Loucy (cell line): ENCODE measurements around the gene IFNGR1.

ENCODE experiments used
- H2AFZ ChIP-seq: fragments of 200-600 bp; sonication (generic); 2 replicates; pipeline ENCODE4 v1.6.0; 2016; ENCODE audit warnings: antibody characterized with exemption, mild to moderate bottlenecking, low read length, moderate library complexity
- H3F3A ChIP-seq: fragments of 200-600 bp; 2 replicates; pipeline ENCODE4 v1.6.0; 2016; ENCODE audit warnings: antibody characterized with exemption, low read depth, mild to moderate bottlenecking
- H3K27me3 ChIP-seq: fragments of 200-600 bp; sonication (generic); 2 replicates; pipeline ENCODE4 v1.6.1; 2014; ENCODE audit warnings: low read length, mild to moderate bottlenecking; ENCODE audit not compliant: insufficient read depth, poor library complexity, severe bottlenecking
- H3K36me3 ChIP-seq: fragments of 200-600 bp; sonication (generic); 2 replicates; pipeline ENCODE4 v1.6.1; 2016; ENCODE audit warnings: low read length; ENCODE audit not compliant: insufficient read depth
- H3K4me1 ChIP-seq: fragments of 200-600 bp; sonication (generic); 2 replicates; pipeline ENCODE4 v1.5.1; 2014; ENCODE audit warnings: low read length, mild to moderate bottlenecking; ENCODE audit not compliant: insufficient read depth, poor library complexity, severe bottlenecking
- H3K4me2 ChIP-seq: fragments of 200-600 bp; sonication (generic); 2 replicates; pipeline ENCODE4 v1.6.0; 2014; ENCODE audit warnings: antibody characterized with exemption, low read length, low read depth, mild to moderate bottlenecking; ENCODE audit not compliant: poor library complexity, severe bottlenecking
- H3K4me3 ChIP-seq: fragments of 200-600 bp; sonication (generic); 2 replicates; pipeline ENCODE4 v1.5.1; 2014; ENCODE audit warnings: low read length, mild to moderate bottlenecking, mixed read lengths; ENCODE audit not compliant: poor library complexity, severe bottlenecking
- H3K79me2 ChIP-seq: fragments of 200-600 bp; sonication (generic); 2 replicates; pipeline ENCODE4 v1.6.1; 2014; ENCODE audit warnings: low read length; ENCODE audit not compliant: insufficient read depth
- H3K9ac ChIP-seq: fragments of 200-600 bp; sonication (generic); 2 replicates; pipeline ENCODE4 v1.6.0; 2014; ENCODE audit warnings: mild to moderate bottlenecking, low read depth, low read length, moderate library complexity; ENCODE audit not compliant: poor library complexity, severe bottlenecking
- H3K9me2 ChIP-seq: fragments of 200-600 bp; sonication (generic); replicated peaks from 2 replicates; pipeline ENCODE4 v1.6.1; 2016; ENCODE audit warnings: low read depth, low read length, mixed read lengths
- H3K9me3 ChIP-seq: fragments of 200-600 bp; sonication (generic); 2 replicates; pipeline ENCODE4 v1.6.1; 2014; ENCODE audit warnings: mild to moderate bottlenecking, antibody characterized with exemption, low read length, low read depth; ENCODE audit not compliant: insufficient read depth
- H4K20me1 ChIP-seq: fragments of 200-600 bp; sonication (generic); 2 replicates; pipeline ENCODE4 v1.6.0; 2014; ENCODE audit warnings: antibody characterized with exemption, low read length, mild to moderate bottlenecking; ENCODE audit not compliant: insufficient read depth, poor library complexity, severe bottlenecking
- EZH2phosphoT487 ChIP-seq: fragments of 200-600 bp; IDR thresholded peaks from 2 replicates; pipeline ENCODE4 v1.6.1; 2018; ENCODE audit warnings: antibody characterized with exemption, mild to moderate bottlenecking, moderate library complexity, borderline replicate concordance
- TF ChIP-seq, protein P1 (sequence below): fragments of 200-600 bp; sonication (generic); conservative IDR thresholded peaks from 2 replicates; pipeline ENCODE4 v1.5.1; 2014; ENCODE audit warnings: mild to moderate bottlenecking, antibody characterized with exemption, low read length

IFNGR1 gene

DNA sequence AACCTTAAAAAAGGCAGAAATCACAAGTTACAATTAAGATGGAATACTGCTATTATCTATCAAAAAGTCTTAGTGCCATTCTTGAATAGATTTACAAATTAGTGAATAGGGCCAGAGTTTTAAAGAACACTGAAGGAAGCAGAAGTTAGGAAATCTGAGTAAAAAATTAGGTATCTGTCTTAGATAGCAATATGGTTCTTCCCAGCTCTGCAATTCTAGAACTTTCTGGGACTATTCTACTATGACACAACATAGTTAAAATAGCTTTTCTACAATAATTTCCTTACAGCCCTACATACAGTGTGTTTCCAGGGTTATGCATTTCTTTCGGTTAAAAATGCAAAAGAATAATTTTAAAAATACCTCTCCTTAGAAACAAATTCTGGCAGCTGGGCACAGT, 18.2 kb downstream of the IFNGR1 start:
- no peaks in the 10 kb centered on the region for H3F3A ChIP-seq
- no peaks in the 10 kb centered on the region for H3K9me2 ChIP-seq
- TF ChIP-seq EZH2phosphoT487: no peak
- TF ChIP-seq, protein P1, sequence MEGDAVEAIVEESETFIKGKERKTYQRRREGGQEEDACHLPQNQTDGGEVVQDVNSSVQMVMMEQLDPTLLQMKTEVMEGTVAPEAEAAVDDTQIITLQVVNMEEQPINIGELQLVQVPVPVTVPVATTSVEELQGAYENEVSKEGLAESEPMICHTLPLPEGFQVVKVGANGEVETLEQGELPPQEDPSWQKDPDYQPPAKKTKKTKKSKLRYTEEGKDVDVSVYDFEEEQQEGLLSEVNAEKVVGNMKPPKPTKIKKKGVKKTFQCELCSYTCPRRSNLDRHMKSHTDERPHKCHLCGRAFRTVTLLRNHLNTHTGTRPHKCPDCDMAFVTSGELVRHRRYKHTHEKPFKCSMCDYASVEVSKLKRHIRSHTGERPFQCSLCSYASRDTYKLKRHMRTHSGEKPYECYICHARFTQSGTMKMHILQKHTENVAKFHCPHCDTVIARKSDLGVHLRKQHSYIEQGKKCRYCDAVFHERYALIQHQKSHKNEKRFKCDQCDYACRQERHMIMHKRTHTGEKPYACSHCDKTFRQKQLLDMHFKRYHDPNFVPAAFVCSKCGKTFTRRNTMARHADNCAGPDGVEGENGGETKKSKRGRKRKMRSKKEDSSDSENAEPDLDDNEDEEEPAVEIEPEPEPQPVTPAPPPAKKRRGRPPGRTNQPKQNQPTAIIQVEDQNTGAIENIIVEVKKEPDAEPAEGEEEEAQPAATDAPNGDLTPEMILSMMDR: no peak
- no peak overlapping the region for H3K4me3 ChIP-seq
- no peaks in the 10 kb centered on the region for H3K79me2 ChIP-seq
- H3K9ac ChIP-seq: no peak overlapping the region
- peaks cover 48% of the 10 kb centered on the region for H3K36me3 ChIP-seq
- H3K4me2 ChIP-seq: no peak overlapping the region
- no peaks in the 10 kb centered on the region for H4K20me1 ChIP-seq
- H3K9me3 ChIP-seq: no peaks in the 10 kb centered on the region
- no peak overlapping the region for H2AFZ ChIP-seq
- peaks cover 3% of the 10 kb centered on the region for H3K4me1 ChIP-seq
- H3K27me3 ChIP-seq: no peaks in the 10 kb centered on the region

DNA sequence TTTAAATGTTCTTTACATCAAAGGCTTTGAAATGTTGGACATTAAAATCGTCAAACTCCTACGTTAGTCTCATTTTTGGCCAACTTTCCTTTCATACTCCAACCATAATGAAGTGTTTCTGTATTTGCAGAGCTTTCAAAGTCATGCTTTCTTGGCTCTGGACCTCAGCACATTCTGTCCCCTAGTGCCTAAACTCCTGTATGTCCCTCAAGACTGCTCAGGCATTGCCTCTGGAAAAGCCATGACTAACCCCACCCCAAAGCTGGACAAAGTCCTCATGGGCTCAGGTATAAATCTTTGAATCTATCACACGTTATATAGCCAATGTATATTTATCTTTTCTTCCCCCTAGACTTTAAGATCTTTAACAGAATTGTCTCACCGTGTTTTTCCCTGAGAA, 18.9 kb downstream of the IFNGR1 start:
- no peak overlapping the region for H3K9ac ChIP-seq
- no peaks in the 10 kb centered on the region for H3K9me3 ChIP-seq
- no peak overlapping the region for H2AFZ ChIP-seq
- peaks cover 41% of the 10 kb centered on the region; the same call in 1 of the 2 replicates for H3K36me3 ChIP-seq
- H3K4me3 ChIP-seq: no peak overlapping the region
- no peaks in the 10 kb centered on the region for H3K79me2 ChIP-seq
- H3F3A ChIP-seq: no peaks in the 10 kb centered on the region
- no peak for TF ChIP-seq EZH2phosphoT487
- TF ChIP-seq, protein P1: no peak
- H3K27me3 ChIP-seq: no peaks in the 10 kb centered on the region
- no peak overlapping the region for H3K4me2 ChIP-seq
- H4K20me1 ChIP-seq: no peaks in the 10 kb centered on the region
- H3K9me2 ChIP-seq: no peaks in the 10 kb centered on the region
- H3K4me1 ChIP-seq: peaks cover 4% of the 10 kb centered on the region

DNA sequence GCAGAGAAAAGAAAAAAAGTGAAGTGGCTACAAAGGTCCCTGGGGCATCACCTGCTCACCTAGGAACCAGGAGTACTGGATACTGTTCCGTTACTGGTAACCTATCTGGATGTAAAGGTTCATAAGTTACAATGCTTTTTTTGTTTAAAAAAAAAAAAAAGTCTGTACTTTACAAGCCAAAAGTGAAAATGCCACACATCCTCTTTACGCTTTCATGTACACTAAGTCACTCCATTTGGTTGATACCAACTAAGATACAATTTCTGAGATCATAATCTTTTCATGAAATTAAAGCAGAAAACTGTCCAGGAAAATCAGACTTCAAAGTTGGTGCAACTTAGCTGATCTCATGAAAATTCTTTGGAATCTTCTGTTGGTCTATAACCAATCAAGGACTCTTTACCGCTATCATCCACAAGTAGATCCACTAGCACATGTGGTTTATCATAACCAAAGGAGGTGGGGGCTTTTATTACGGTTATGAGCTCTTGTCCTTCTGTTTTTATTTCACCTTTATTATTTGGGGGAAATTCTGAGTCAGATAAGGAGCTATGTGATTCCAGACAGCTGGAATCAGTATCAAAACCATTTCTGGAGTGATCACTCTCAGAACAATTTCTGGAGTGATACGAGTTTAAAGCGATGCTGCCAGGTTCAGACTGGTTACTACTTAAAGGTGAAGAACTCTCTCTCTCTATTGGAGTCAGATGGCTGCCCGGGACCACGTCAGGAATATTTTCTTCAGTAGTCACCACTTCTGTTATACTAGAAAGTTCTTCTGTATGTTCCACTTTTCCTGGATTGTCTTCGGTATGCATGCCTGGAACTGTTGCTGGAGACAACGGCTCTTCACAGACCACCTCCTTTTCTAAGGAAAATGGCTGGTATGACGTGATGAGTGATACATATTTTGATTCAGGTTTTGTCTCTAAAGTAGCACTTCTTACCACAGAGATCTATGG, 21.2 kb downstream of the IFNGR1 start:
- Histone ChIP-seq H3F3A (no peaks in the 10 kb centered on the region), H3K9me3 (no peaks in the 10 kb centered on the region), H3K4me1 (peaks cover 4% of the 10 kb centered on the region), H3K4me3 (no peak overlapping the region), H3K27me3 (no peaks in the 10 kb centered on the region), H2AFZ (no peak overlapping the region), H3K4me2 (no peak overlapping the region), H3K9me2 (no peaks in the 10 kb centered on the region), H3K9ac (no peak overlapping the region), H3K36me3 (peaks cover 20% of the 10 kb centered on the region; the same call in 1 of the 2 replicates), H4K20me1 (no peaks in the 10 kb centered on the region), H3K79me2 (no peaks in the 10 kb centered on the region)
- TF ChIP-seq, protein P1: no peak
- no peak for TF ChIP-seq EZH2phosphoT487
